GM21825 (cell line): ENCODE measurements around the gene OTOG.

ENCODE experiments used
- ATAC-seq: cut with Tn5 transposase; IDR thresholded peaks from one replicate; pipeline ENCODE4 v1.9.1; 2021; ENCODE audit warnings: mild to moderate bottlenecking, moderate library complexity; ENCODE audit not compliant: unreplicated experiment

The OTOG gene

GRCh38 chr11:17691550-17691949, 144.5 kb downstream of the OTOG start:
- ATAC-seq, result no peak

- ATAC-seq, result no peak
Measured at GRCh38 chr11:17691976-17692375, 144.9 kb downstream of the OTOG start.

GRCh38 chr11:17692931-17693330, 145.9 kb downstream of the OTOG start:
- ATAC-seq, result no peak

GRCh38 chr11:17693531-17693930, 146.5 kb downstream of the OTOG start:
- ATAC-seq, result no peak

- no peak for ATAC-seq
Measured at GRCh38 chr11:17694494-17695110, 147.5 kb downstream of the OTOG start.

- ATAC-seq, result no peak
Measured at GRCh38 chr11:17695454-17696441, 148.7 kb downstream of the OTOG start.

GRCh38 chr11:17696741-17697140, 149.7 kb downstream of the OTOG start:
- ATAC-seq, result no peak
